ENCODE data around the gene MAMSTR.

The MAMSTR gene

GRCh38 chr19:48742096-48742495 lies 22.6 kb upstream of the MAMSTR start:
- TF ChIP-seq, protein P1, sequence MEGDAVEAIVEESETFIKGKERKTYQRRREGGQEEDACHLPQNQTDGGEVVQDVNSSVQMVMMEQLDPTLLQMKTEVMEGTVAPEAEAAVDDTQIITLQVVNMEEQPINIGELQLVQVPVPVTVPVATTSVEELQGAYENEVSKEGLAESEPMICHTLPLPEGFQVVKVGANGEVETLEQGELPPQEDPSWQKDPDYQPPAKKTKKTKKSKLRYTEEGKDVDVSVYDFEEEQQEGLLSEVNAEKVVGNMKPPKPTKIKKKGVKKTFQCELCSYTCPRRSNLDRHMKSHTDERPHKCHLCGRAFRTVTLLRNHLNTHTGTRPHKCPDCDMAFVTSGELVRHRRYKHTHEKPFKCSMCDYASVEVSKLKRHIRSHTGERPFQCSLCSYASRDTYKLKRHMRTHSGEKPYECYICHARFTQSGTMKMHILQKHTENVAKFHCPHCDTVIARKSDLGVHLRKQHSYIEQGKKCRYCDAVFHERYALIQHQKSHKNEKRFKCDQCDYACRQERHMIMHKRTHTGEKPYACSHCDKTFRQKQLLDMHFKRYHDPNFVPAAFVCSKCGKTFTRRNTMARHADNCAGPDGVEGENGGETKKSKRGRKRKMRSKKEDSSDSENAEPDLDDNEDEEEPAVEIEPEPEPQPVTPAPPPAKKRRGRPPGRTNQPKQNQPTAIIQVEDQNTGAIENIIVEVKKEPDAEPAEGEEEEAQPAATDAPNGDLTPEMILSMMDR (IDR thresholded peaks at IDR 0.05; ENCODE audit: borderline replicate concordance, control extremely low read depth, extremely low read depth, insufficient read depth, missing control alignments): no peak
- in situ Hi-C loops (cut with MboI; ENCODE audit: low sequenced_read_pairs, unreplicated experiment): no loop called here
- DNase-seq (ENCODE audit: low spot score): no peak

DNA sequence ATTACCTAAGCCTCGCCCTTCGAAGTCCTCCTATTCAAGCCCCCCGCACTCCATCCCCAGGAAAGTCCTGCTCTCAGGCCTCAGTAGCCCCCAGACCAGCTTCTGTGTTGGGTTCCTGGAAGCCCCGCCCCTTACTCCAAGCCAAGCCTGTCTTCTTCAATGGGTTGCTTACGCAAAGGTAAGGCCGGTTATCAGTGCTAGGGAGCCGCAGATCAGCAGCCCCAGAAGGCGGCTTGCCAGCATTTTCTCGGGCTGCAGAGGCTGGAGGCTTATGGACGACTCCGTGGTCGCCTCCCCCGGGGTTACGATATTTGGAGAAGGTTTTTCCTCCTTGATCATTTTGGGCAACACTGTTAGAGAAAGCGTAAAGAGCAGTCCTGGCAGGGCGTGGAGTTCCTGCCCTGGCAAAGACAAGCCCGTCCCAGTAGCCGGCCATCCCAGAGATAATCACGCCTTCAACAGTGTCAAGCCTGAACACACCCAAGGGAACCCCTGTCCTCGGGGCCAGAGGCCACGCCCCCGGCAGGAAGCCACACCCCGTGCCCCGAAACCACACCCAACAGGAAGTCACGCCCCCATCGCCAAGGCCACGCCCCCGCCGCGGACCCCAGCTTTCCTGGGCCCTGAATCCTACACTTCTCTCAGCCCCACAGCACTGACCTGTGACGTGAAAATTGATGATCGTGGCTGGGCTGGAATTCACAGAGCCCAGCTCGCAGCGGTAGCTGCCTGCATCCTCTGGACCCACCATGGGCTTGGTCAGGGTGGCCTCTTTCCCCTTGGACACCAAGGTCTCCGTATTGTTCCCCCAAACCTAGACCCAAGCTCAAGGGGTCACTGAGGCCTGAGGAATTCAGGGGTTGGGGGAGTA lies 21.8 kb upstream of the MAMSTR start:
- TF ChIP-seq, protein P1 (IDR thresholded peaks at IDR 0.05; ENCODE audit: borderline replicate concordance, control extremely low read depth, extremely low read depth, insufficient read depth, missing control alignments): no peak
- DNase-seq (ENCODE audit: low spot score): peak; percentile 71
- in situ Hi-C loops (cut with MboI; ENCODE audit: low sequenced_read_pairs, unreplicated experiment): no loop called here

DNA sequence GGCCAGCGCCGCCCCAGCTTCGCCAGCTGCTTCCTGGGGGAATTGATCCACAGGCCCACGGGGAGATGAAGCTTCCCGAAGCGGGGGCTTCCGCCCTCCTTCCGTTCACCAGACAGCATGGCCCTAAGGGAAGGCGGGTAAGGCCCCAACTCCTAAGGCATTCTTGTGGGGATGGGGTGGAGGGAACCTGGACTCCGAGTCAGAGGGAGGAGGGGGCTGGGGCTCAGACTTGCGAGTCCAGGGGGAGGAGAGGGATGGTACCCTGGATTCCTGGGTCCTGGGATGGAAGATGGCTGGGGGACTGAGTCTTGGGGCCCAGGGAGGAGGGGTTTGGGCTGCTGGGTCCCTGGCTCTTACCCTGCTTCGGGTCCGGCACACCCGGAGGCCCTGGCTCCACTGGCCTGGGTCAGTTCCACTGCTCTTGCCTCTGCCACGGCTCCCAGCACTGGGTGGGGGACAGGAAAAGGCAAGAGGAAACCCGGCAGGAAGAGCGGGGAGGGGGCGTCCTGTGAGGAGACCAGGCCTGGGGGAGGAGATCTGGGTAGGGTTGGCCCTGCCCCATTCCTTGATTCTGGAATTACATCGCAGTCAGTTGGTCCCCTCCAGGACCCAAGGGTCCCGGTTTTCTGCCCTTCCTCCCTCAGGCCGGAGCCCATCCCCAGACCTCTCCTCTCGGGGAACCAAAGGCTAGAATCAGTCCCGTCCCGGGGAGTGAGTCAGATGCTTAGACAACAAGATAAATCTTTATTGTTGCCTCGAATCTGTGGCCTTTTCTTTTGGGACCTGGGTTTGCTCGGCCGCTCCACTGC lies 20.8 kb upstream of the MAMSTR start, which contains the start of gene RASIP1:
Gene RASIP1, minus strand, starts transcription at position 447 of the 809 bp plus-strand sequence. Its CDS starts 328 bp downstream, at position 119.
- DNase-seq (ENCODE audit: low spot score): no peak
- TF ChIP-seq, protein P1 (IDR thresholded peaks at IDR 0.05; ENCODE audit: borderline replicate concordance, control extremely low read depth, extremely low read depth, insufficient read depth, missing control alignments): no peak
- in situ Hi-C loops (cut with MboI; ENCODE audit: low sequenced_read_pairs, unreplicated experiment): no loop called here

DNA sequence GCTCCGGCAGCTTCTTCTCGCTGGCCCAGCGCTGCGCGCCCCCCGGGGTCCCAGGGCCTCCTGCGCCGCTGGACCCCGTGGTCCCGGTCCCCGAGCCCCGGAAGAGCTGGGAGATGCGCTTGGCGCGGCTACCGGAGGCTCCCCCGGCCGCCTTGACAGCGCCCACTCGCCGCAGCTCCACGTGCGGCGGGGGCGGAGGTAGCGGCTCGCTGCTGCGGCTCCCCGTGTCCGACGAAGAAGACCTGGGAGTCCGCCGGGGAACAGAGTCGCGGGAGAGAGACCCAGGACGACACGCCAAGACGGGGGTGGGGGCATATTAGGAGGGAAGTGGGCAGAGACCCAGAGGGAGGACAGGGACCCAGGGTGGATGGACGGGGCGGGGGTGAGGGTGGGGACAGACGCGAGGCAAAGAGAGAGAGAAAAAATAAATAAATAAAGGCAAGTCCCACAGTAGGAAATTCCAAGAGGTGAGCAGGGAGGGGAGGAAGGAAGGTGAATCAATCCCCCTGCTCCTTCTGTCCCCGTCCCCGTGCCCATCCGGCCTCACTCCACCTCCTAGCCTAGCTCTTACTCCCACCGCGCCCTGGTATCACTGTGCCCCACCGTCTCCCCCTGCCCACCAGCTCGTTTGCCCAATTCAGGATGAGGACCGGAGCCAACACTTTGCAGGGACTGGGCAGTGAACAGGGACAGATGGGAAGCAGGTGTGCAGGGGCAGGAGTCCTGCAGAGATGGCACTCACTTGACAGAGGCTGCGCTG lies 20.1 kb upstream of the MAMSTR start:
- DNase-seq (ENCODE audit: low spot score): no peak
- TF ChIP-seq, protein P1 (IDR thresholded peaks at IDR 0.05; ENCODE audit: borderline replicate concordance, control extremely low read depth, extremely low read depth, insufficient read depth, missing control alignments): no peak
- in situ Hi-C loops (cut with MboI; ENCODE audit: low sequenced_read_pairs, unreplicated experiment): no loop called here

DNA sequence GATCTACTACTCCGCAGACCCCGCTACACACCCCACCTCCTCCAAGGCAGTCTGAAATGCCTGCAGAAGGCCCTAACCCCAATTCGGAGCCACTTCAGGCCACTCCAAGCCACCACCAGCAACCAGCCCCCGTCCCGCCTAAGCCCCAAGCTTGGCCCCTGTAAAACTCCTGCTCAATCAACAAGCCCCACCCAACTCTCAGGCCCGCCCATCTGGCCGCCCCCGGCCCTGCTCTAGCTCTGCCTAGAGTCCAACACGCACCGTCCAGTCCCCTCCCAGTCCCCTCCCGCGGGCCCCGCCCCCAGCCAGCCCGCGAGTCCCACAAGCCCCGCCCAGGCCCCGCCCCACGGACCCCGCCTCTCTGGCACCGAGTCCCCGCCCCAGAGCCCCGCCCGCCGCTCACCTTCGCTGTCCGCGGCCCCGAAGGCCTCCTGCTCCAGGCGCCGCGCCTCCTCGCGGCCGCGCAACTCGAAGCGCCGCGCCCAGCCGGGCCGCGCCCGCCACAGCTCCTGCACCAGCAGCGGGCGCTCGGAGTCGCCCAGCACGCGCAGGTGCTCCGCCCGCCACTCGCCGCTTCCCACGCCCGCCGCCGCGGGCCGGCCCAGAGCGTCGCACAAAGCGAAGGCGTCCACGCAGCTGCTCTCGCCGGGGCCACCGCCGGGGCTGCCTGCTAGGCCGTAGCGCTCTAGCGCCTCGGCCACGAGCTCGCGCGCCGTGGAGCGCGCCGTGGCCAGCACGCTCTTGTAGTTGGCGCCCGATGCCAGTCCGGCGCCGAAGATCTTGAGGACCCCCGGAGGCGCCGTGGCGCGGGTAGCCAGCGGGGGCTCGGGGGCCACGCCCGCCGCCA lies 19.3 kb upstream of the MAMSTR start:
- TF ChIP-seq, protein P1 (IDR thresholded peaks at IDR 0.05; ENCODE audit: borderline replicate concordance, control extremely low read depth, extremely low read depth, insufficient read depth, missing control alignments): peak; percentile 75
- peak; percentile 100 for DNase-seq (ENCODE audit: low spot score)
- in situ Hi-C loops (cut with MboI; ENCODE audit: low sequenced_read_pairs, unreplicated experiment): no loop called here

All from GM13976 (cell line).